GM18507 (cell line): ENCODE data around the gene RAB3B.
"Not testable (repeated sequence)": the region's sequence is repeated elsewhere in the genome, so short reads cannot be mapped to it uniquely, and the experiment has no call there.

Source experiments
- DNase-seq: peaks from one replicate; pipeline ENCODE4 v3.0.0; 2011; ENCODE audit warnings: low read depth; ENCODE audit not compliant: insufficient read length; ENCODE audit errors: extremely low spot score
- FAIRE-seq: peaks from 2 replicates; lab custom pipeline; 2011; peaks lifted over from hg19 to GRCh38; lab: Jason Lieb, UNC

RAB3B gene

GRCh38 chr1:51997974-51998382 lies 7.5 kb upstream of the RAB3B start:
- DNase-seq: no peak
- no peak for FAIRE-seq

GRCh38 chr1:51989582-51990477 lies 670 bp downstream of the RAB3B start:
- no peak for FAIRE-seq
- no peak for DNase-seq

- DNase-seq (no peak), FAIRE-seq (no peak)
Observed at GRCh38 chr1:51988254-51988653, 2.2 kb downstream of the RAB3B start.

- FAIRE-seq (no peak), DNase-seq (no peak)
Observed at GRCh38 chr1:51986718-51987117, 3.8 kb downstream of the RAB3B start.

- DNase-seq (no peak), FAIRE-seq (no peak)
Observed at GRCh38 chr1:51982161-51982560, 8.3 kb downstream of the RAB3B start.

- DNase-seq: no peak
- FAIRE-seq: no peak
Observed at GRCh38 chr1:51981555-51981954, 8.9 kb downstream of the RAB3B start.

- no peak for FAIRE-seq
Observed at GRCh38 chr1:51978099-51978498, 12.4 kb downstream of the RAB3B start.

GRCh38 chr1:51976846-51977602 lies 13.5 kb downstream of the RAB3B start:
- no peak for DNase-seq
- FAIRE-seq: no peak

More at GRCh38 chr1:51978099-51978498, 12.4 kb downstream of the RAB3B start:
- no peak for DNase-seq

GRCh38 chr1:51973587-51974474 lies 16.7 kb downstream of the RAB3B start:
- FAIRE-seq (no peak), DNase-seq (no peak)

GRCh38 chr1:51969038-51969705 lies 21.3 kb downstream of the RAB3B start:
- FAIRE-seq (no peak), DNase-seq (no peak)

- FAIRE-seq (no peak), DNase-seq (no peak)
Observed at GRCh38 chr1:51968632-51969031, 21.9 kb downstream of the RAB3B start.

- not testable (repeated sequence) for DNase-seq, FAIRE-seq
Observed at GRCh38 chr1:51967213-51967791, 23.2 kb downstream of the RAB3B start.

GRCh38 chr1:51966559-51966958 lies 23.9 kb downstream of the RAB3B start:
- no peak for DNase-seq
- no peak for FAIRE-seq

GRCh38 chr1:51964309-51964696 lies 26.2 kb downstream of the RAB3B start:
- FAIRE-seq (no peak), DNase-seq (no peak)

GRCh38 chr1:51963592-51964308 lies 26.8 kb downstream of the RAB3B start:
- no peak for FAIRE-seq
- no peak for DNase-seq

- no peak for FAIRE-seq
- no peak for DNase-seq
Observed at GRCh38 chr1:51962486-51963356, 27.8 kb downstream of the RAB3B start.

- DNase-seq (no peak), FAIRE-seq (no peak)
Observed at GRCh38 chr1:51961954-51962353, 28.5 kb downstream of the RAB3B start.
